AG04450 (cell line): ENCODE results near the gene CAPN5. TPM values are rescaled to one million over a fixed set of nuclear protein-coding genes. Genes with fewer than 3 reads are reported as not detected.

Source experiments
- CTCF ChIA-PET: fragments of 300-600, 350-600 bp; formaldehyde crosslinking; extraction: SDS; loops from one replicate; lab custom pipeline; 2022; ENCODE audit warnings: antibody characterized with exemption, inconsistent platforms; lab: Charles Lee
- POLR2A ChIA-PET: fragments of 350-600 bp; formaldehyde crosslinking; extraction: SDS; loops from one replicate; lab custom pipeline; 2021; ENCODE audit warnings: antibody characterized with exemption, inconsistent platforms; lab: Yijun Ruan, JAX
- DNase-seq: peaks from one replicate; pipeline ENCODE4 v3.0.0-alpha.2; 2011; ENCODE audit warnings: low read depth, low spot score
- H3K27ac ChIP-seq: one replicate; pipeline ENCODE4 v1.5.1; 2012; ENCODE audit warnings: low read depth, low read length, control low read depth
- H3K27me3 ChIP-seq: one replicate; pipeline ENCODE4 v1.6.0; 2012; ENCODE audit warnings: low read length; ENCODE audit not compliant: control insufficient read depth, insufficient read depth
- H3K4me3 ChIP-seq: 2 replicates; pipeline ENCODE4 v1.5.1; 2011; ENCODE audit warnings: mild to moderate bottlenecking, low read depth, low read length, control low read depth
- H3K9me3 ChIP-seq: 2 replicates; pipeline ENCODE4 v1.5.1; 2012; ENCODE audit warnings: low read length; ENCODE audit not compliant: control insufficient read depth, insufficient read depth
- CTCF ChIP-seq: IDR thresholded peaks from 2 replicates; pipeline ENCODE4 v1.5.1; 2011; ENCODE audit warnings: low read depth, low read length, control low read depth, inconsistent platforms
- polyA plus RNA-seq: library from polyadenylated mRNA; depleted of rRNA; stranded (reverse); fragments of >200 nt; gene quantifications from 2 replicates; pipeline ENCODE4 v1.2.3, GENCODE V29; 2011

The CAPN5 gene
- polyA plus RNA-seq, 1 experiment, result 18.6 TPM

DNA sequence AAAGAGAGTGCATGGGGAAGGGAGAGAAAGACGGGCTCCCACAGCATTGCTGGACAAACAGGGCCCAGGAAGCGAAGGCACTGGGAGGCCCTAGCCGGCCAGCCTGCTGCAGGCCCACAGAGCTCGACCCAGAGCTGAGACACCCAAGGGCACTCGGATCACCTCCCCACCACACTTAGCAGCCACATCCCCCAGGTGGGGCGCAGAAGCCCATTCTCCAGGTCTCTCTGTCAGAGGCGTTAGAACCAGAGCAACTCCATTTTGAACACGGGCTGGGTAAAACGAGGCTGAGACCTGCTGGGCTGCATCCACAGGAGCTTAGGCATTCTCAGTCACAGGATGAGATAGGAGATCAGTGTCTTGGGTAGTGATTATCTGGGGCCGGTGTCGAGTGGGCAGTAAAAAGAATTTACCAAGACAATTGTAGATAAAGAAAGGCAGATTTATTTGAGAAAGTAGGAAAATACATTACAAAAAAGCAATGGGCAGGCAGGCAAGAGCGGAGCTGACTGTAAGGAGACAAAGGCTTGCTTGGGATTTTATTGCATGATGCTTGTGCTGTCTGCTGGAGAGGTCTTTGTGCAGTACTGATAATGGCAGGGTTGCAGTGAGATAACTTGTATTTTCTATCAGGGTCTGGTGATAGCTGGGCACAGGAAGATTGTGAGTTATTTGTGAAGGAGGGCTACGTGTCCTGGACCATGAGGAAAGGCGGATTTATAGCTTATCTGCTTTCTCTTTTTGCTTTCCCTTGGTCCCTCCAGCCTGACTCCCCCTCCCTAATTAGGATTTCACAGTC lies 13.4 kb upstream of the CAPN5 start:
- POLR2A ChIA-PET, result no interaction called here
- CTCF ChIA-PET, result interaction anchor here (3.1 kb wide), 1 partner anchor 38 kb away, joined by 19 read pairs; no protein-coding TSS in a partner anchor
- no peak for DNase-seq
- Histone ChIP-seq H3K4me3 (no peak overlapping the region), H3K9me3 (peaks cover 23% of the 10 kb centered on the region), H3K27me3 (peaks cover 7% of the 10 kb centered on the region), H3K27ac (no peak overlapping the region)
- no peak for TF ChIP-seq CTCF

DNA sequence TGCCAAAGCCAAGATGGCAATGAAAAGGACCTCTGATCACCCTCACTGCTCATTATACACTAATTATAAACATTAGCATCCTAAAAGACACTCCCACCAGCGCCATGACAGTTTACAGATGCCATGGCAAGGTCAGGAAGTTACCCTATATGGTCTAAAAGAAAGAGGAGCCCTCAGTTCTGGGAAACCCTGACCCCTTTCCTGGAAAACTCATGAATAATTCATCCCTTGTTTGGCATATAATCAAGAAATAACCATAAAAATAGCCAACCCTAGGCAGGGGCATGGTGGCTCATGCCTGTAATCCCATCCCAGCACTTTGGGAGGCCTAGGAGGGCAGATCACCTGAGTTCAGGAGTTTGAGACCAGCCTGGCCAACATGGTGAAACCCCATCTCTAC lies 12.7 kb upstream of the CAPN5 start:
- no peak overlapping the region for H3K27ac ChIP-seq
- CTCF ChIA-PET, result no interaction called here
- POLR2A ChIA-PET, result no interaction called here
- peaks cover 23% of the 10 kb centered on the region for H3K9me3 ChIP-seq
- H3K4me3 ChIP-seq, result no peak overlapping the region
- TF ChIP-seq CTCF, result no peak
- peaks cover 7% of the 10 kb centered on the region for H3K27me3 ChIP-seq
- DNase-seq, result no peak

DNA sequence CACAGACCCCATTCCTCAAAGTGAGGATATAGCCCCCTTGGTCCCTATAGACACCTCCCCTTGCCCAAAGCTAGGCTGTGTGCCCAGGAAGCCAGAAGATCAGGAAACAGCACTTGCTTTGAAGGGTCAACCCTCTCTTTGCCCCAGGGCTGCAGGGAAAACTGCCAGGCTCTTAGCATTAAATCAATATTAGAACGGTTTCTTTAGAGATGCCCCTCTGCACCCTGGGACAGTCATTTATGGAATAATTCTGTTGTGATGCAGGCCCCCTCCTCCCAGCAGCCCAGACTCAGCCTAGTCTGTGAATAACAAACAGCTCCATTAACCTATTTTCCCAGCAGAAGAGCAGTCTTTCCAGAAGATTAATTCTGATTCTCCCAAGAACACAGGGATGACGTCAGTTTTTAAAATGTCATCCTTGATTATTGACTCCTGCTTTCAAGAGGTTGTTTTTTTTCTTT lies 11.6 kb upstream of the CAPN5 start:
- ChIA-PET CTCF (no interaction called here), POLR2A (no interaction called here)

GRCh38 chr11:77055913-77056312 lies 10.9 kb upstream of the CAPN5 start:
- no peak for TF ChIP-seq CTCF
- peaks cover 23% of the 10 kb centered on the region for H3K9me3 ChIP-seq

More for the DNA sequence above, 11.6 kb upstream of the CAPN5 start:
- H3K27me3 ChIP-seq, result peaks cover 7% of the 10 kb centered on the region
- no peak for DNase-seq
- peaks cover 23% of the 10 kb centered on the region for H3K9me3 ChIP-seq
- TF ChIP-seq CTCF, result no peak
- no peak overlapping the region for H3K4me3 ChIP-seq
- no peak overlapping the region for H3K27ac ChIP-seq

GRCh38 chr11:77056814-77057402 lies 9.9 kb upstream of the CAPN5 start:
- Histone ChIP-seq H3K27ac (no peak overlapping the region), H3K4me3 (no peak overlapping the region), H3K9me3 (peaks cover 23% of the 10 kb centered on the region), H3K27me3 (peaks cover 12% of the 10 kb centered on the region)
- DNase-seq, result no peak
- TF ChIP-seq CTCF, result no peak
- POLR2A ChIA-PET, result no interaction called here
- CTCF ChIA-PET, result interaction anchor here (1.4 kb wide), 1 partner anchor 35 kb away, joined by 4 read pairs; no protein-coding TSS in a partner anchor

More at GRCh38 chr11:77055913-77056312, 10.9 kb upstream of the CAPN5 start:
- no peak for DNase-seq
- POLR2A ChIA-PET, result no interaction called here
- no peak overlapping the region for H3K27ac ChIP-seq
- H3K4me3 ChIP-seq, result no peak overlapping the region
- CTCF ChIA-PET, result no interaction called here
- peaks cover 12% of the 10 kb centered on the region for H3K27me3 ChIP-seq
